NCI-H2196 (cell line): ENCODE data around the gene HINFP.
A peak's percentile ranks its signal among the peaks of the same experiment; 100 is the strongest.
"Not testable (repeated sequence)": the region's sequence is repeated elsewhere in the genome, so short reads cannot be mapped to it uniquely, and the experiment has no call there.

Experiments used
- DNase-seq: peaks from one replicate; lab custom pipeline; 2025; ENCODE audit not compliant: unreplicated experiment; lab: John Stamatoyannopoulos, UW

Gene HINFP

DNA sequence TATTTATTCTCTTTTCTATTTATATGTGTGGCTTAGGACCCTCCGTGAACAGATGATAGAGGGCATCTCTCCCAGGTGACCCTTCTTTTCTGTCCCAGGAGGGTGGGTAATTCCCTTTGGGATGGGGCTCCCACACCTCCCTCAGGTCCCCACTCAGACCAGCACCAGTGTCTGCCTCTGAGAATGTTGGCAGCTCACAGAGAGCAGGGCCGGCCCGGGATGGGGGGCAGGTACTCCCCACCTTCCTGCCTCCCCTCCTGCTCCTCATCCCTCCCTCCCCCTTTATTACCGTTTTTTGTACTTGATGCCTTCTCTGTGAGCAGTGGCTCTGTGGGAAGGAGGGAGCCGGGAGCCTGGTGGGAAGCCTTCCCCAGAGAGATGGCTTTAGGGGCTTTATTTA, 4.8 kb upstream of the HINFP start:
- DNase-seq: no peak

DNA sequence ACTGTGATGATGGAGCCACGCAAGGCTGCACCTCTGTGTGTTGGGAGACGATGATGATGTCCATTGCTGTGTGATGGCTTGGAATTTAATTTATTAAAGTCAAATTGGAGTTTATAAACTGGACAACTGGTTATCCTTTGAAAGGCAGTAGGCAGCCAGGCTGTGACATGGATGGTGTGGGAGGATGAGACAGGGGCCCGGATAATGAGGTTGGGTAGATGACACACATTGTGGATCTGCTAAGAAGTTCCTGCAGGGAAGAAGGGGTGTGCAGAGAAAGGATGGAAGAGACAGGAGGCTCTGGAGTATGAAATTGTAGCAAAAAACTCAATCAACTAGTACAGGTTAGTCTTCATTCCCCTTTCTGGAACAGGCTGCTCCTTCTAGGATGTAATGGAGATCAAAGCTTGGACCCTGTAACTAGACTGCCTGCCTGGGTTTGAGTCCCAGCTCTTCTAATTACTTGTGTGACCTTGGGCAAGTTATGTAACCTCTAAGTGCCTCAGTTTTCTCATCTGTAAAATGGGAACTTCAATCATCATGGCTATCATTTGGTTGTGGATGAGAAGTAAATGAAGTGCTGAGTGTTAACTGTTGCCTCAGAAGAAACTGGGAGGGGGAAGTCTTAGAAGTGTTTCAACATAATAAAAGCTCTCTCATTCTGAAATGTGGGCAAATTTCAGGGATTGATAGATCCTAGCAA, 4.2 kb upstream of the HINFP start:
- DNase-seq: no peak

DNA sequence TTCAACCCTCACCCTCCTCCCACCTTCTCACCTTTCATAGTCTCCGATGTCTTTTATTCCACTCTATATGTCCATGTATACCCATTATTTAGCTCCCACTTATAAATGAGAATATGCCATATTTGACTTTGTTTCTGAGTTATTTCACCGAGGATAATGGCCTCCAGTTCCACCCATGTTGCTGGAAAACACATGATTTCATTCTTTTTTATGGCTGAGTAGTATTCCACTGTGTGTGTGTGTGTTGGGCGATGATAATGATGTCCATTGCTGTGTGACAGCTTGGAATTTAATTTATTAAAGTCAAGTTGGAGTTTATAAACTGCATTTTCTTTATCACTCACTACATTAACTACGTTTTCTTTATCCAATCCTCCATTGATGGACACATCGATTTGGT, 3.2 kb upstream of the HINFP start:
- no peak for DNase-seq

DNA sequence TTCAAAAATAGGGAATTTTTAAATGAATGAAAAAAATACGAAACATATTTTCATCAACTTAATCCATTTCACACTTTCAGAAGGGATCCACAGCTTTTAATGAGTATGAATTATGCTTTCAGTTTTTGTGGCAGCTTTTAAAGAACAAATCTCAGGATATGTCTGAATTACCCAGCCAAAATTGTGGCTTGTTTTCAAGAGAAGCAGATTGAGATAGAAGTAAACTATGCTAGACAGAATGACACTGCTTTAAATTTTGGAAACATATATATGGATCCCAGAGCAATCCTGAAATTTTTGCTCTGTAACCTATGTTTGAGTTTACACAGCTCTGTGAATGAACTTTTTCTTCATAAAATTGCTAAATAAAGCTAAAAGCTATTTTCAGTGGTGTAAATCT, 2.4 kb upstream of the HINFP start:
- no peak for DNase-seq

DNA sequence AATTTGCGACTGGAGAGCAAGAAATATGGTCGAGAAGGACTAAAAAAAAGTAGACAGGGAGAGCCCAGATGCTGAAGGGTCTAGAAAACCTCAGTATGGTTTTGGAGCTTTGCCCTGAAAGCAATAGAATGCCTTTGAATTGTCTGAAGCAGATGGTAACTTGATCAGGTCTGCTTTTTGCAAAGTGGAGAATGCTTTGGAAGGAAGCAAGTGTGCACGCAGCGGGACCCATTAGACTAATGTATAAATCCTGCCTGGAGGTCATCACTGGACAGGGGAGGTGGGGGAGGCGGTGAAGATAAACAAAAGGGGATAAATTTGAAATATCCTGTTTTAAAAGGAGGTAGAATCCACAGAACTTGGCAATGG, 757 bp upstream of the HINFP start:
- peak; percentile 31 for DNase-seq

DNA sequence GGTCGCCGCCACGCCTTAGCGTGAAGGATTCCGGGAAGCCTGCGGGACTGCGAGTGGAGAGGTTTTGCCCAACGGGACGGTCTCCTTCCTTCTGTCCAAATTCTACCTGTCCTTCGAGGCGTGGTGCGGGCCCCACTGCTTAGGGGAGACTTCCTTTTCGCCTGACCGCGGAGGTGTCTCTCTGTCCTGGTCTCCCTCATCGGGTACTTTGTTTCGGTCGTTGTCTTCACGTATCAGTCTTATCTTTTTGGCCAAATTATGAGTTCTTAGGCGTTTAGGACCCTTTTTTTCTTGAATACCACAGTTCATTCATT, 388 bp downstream of the HINFP start:
- DNase-seq: no peak

DNA sequence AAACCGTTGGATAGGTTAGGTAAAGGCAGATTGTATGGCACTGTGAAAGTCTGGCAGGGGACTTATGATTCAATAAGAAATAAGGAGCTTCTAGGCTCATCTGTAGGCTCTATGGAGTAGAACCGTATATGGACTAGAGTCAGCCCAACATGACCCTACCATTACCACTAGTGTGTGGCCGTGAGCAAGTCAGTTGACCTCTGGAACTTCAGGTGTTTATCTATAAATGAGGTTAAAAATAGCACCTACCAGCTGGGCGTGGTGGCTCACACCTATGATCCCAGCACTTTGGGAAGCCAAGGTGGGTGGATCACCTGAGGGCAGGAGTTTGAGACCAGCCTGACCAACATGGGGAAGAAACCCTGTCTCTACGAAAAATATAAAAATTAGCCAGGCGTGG, 4.4 kb downstream of the HINFP start:
- DNase-seq: no peak

DNA sequence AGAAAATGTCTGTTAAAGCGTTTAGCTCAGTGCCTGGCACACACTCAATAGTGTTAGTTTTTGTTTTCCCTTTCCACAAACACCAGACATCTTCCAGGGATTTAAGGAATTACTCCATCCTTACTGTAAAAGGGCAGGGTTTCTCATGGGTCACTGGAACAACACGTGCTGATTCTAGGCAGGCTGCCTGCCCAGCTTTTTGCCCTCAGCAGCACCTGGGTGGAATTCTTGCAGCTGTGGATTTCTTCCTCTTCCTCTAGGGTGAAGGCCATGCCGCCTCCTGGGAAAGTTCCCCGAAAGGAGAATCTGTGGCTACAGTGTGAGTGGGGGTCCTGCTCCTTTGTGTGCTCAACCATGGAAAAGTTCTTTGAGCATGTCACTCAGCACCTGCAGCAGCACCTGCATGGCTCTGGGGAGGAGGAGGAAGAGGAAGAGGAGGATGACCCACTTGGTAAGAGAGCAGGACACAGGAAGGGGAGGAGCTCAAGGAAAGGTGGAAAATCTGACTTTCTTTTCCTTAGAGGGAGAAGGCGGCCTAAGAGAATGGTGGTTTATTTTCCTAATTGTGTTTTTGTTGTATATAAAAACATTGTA, 5.4 kb downstream of the HINFP start:
- no peak for DNase-seq

DNA sequence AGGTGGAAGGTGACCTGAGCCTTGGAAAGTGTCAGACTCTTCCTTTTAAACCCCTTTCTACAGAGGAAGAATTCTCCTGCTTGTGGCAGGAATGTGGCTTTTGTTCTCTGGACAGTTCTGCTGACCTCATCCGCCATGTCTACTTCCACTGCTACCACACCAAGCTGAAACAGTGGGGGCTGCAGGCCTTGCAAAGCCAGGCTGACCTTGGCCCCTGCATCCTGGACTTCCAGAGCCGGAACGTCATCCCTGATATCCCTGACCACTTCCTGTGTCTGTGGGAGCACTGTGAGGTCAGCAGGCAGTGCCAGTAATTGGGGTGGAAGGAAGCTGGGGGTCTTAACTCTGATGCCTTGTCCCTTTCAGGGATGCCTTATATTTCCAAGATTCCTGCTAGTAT, 9.3 kb downstream of the HINFP start:
- DNase-seq: no peak

DNA sequence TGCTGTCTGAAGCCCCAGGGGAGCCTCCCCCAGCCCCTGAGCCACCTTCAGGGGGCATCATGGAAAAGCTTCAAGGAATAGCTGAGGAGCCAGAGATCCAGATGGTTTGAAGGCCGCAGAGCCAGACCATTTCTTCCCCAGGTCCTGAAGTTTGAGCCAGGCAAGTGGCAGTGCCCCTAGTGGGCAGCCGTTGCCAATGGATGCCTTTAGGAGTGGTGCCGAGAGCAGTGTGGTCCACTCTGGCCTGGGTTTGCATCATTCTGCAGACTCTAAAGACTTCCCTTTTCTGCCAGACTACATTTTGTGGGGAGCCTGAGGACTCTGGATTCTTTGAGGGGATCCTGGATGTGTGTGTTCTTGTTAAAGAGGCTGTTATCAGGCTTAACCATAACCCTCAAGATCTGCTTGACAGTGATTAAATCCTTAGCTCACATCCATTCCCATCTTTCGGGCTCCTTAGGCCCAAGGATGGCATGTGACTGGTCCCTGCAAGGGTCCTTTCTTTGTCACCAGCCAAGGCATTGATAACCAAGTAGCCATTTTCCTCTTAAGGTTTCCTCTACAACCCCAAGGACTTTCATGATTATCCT, 13.1 kb downstream of the HINFP start:
- DNase-seq: no peak

DNA sequence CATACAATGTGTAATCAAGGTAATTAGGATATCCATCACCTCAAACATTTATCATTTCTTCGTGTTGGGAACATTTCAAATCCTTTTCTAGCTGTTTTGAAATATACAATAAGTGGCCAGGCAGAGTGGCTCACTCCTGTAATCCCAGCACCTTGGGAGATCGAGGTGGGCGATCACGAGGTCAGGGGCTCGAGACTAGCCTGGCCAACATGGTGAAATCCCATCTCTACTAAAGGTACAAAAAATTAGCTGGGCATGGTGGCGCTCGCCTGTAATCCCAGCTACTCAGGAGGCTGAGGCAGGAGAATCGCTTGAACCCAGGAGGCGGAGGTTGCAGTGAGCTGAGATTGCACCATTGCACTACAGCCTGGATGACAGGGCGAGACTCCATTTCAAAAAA, 17.9 kb downstream of the HINFP start:
- not testable (repeated sequence) for DNase-seq

DNA sequence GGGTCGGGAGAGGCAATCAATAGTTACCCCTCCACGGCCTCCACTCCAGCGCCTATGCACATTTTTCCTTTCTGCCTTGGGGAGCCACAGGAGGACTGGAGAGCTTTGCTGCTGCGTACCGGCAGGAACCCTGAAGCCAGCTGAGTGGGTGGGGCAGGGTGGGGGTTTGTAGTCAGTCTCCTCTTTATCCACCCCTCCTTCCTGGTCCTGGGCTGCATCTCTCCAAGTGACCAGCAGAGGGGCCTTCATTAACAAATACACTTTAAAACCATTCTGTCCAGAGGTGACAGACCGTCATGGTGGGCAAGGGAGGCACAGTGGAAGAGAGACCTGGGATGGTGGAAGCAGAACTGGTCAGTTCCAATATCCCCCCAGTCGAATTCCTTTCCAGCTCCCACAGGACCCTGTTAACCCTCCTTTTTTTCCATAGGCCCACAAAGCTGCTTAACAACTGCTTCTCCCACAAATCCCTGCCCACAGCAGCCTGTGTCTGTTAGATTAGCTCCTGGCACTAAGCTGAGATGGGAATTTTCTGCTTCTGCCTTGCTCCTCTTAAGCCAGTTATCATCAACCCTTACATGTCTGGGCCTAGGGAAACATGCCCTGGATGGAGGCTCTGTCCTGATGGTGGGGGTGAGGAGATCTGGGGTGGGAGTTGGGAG, 23.6 kb downstream of the HINFP start:
- DNase-seq: peak; percentile 57

DNA sequence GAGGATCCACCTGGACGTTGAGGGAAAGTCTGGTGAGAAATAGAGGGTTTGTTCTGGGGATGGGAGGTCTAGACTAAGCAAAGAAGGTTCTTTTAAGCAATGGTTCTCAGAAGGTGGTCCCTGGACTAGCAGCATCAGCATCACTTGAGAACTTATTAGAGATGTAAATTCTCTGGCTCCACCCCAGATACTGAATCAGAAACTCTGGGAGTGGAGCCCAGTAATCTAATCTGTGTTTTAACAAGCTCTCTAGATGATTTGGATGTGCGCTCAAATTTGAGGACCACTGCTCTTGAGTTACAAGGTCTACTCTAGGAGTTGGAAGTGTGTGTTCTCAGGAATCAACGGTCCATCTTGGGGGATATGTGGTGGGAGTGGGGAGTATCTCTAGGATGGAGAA, 24.2 kb downstream of the HINFP start:
- no peak for DNase-seq

DNA sequence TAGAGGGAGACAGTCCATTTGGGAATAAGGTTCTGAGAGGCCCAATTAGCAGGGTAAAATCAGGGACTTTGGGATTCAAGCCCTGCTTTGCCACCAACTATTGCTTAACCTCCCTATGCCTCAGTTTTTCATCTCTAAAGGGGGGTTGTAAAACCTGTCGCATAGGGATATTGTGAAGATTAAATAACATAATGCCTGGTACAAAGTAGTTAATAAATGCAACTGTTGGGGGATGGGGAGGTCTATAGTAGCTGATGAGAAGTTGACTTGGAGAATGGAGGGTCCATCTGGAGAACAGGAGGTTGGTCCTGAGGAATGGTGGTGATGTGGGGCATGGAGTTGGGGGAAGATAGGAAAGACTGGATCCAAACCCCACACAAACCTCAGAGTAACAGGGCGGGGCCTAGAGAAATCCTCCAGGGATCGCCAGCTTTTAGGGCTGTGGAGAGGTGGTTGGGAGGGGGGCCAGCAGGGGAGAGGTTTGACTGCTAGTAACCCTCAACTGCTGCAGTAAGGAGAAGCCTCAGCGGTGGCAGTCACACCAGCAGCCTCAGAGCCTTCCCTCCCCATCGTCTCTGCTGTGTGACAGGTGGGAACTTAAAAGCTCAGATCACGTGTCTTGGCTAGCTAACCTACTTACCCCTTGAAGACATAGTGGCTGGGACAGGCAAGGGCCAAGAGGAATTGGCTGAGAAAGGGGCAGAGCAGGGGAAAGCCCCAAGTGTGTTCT, 26.4 kb downstream of the HINFP start:
- DNase-seq: no peak

DNA sequence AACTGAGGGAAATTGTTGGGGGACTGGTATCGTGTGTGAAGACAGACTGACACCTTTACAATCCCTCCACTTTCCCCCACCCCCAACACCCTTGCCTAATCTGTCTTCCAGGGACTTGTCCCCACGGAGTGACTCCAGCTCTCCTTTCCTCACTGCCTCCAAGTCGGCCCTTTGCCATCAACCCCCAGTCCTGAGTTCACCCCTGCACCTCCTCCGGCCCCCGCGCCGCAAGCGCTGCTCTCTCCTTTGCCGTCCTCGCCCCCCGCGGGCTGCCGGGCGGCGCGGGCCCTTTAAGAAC, 27.3 kb downstream of the HINFP start:
- peak; percentile 22 for DNase-seq

DNA sequence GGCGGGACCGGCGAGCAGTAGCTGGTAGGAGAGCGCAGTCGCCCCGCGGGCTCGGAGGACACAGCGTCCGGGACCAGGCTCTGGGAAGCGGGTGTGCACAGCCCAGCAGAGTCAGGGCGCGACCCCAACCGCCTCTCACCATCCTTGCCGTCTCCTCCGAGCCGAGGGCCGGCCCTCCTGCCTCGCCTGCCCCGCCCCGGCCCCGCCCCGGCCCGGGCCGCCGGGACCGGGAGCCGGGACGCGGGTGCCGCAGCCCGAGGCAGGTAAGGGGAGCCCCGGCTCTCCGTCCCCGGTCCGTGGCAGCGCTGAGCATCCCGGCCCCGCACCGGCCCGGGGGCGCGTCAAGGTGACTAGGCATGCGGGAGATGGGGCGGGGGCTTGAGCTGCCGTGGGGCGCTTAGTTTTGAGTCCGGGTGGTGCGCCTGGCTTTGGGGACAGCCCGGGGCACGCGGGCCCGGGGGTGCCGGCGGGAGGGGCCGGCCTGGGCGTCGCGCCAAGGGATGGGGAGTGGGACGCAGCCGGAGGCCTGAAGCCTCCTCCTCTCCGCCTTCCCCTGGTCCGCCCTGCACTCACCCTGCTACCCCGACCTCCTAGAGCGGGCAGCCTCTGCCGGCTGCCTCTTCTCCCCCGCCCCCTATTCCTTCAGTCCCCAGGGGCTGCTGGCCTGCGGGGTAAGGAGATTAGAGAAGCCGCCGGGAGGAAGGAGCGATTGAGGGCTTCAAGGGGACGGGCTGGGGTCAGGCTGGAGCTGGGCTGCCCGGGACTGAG, 27.8 kb downstream of the HINFP start, which contains the start of gene ABCG4:
TSS of gene ABCG4 (plus strand) at position 35 of the 768 bp plus-strand sequence. CDS start 914 bp downstream, outside the sequence.
- no peak for DNase-seq

DNA sequence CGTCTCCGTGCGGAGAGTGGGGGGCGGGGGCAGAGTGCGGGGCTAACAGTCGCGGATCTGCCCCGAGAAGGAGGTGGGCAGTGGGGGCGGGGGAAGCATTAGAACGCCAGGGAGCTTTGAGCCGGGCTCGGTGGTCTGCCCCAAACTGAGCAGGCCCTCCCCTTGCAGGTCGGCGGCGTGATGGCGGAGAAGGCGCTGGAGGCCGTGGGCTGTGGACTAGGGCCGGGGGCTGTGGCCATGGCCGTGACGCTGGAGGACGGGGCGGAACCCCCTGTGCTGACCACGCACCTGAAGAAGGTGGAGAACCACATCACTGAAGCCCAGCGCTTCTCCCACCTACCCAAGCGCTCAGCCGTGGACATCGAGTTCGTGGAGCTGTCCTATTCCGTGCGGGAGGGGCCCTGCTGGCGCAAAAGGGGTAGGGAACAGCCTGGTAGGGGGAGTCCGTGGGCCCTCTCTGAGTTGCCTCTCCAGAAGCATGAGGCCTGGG, 28.5 kb downstream of the HINFP start:
- DNase-seq: no peak

DNA sequence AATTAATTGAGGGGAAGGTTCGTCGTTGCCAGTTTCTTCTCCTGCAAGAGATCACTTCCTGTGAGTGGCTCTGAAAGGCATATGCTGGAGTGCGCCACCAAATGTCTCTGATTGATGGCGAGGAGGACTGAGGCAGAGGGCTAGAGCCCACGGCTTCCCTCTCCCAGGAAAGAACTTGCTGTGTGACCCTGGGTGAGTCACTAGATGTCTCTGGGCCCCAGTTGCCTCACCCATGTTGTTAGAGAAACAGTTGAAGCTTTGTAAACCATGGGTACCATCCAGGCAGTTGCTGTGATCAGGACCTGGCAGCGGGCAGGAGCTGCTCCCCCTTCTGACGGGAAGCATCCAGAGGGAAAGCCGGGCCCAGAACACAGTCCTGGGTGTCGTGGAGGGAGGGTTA, 30.7 kb downstream of the HINFP start:
- DNase-seq: no peak

DNA sequence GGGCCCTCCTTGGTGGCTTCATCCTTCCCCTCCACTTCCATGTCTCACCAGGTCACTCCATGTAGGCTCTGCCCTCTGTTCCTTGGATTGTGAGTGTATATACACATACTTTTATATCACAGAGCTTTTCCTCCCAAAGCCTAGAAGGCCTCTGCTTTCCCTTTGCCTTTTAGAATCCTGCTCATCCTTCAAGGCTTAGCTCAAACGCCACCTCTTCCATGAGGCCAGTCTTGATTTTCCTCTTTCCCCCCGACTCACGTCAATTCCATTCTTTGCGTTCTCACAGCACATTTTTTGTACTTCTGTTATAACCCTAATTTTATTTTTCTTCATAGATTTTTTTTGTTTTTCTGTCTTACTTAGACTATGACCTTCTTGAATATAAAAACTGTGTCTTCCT, 31.2 kb downstream of the HINFP start:
- DNase-seq: no peak

DNA sequence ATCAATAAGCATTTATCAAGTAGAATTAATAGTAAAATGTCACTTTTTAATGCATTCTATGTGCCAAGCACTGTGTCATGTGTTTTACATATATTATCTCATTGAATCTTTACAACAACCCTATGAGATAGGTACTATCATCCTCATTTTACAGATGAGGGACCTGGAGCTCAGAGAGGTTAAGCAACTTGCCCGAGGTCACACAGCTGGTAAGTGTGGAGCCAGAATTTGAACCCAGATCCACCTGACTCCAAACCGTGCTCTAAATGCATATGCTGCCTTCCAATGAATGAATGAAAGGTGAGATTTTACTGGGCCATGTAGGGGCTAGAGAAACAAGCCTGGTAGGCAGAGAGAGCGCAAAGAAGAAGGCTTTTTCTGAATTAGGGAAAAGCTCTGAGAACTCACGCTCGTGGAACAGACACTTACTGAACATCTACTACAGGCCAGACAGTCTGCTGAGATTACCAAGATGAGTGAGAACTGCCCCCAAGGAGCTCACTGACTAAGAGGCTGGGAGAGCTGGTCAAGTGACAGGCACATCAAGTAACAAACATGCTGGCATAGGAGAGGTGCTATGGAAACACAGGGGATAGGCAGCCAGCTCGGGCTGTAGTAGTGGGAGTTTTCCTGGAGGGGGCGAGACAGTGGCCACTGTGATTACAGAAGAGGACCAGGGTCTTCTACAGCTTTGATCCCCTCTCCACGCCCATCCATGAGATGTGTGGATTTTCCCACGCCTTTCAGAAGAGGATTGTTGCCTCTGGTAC, 31.9 kb downstream of the HINFP start:
- no peak for DNase-seq
